SK-N-SH (cell line): ENCODE results near the gene ZCCHC7. TPM values are rescaled to one million over a fixed set of nuclear protein-coding genes. Genes with fewer than 3 reads are reported as not detected.

Source experiments
- CTCF ChIA-PET: fragments of 300-600, 350-600 bp; formaldehyde crosslinking; extraction: SDS; loops from one replicate; lab custom pipeline; 2021; lab: Yijun Ruan, JAX
- POLR2A ChIA-PET: fragments of 350-600 bp; sonication (Branson Sonifier 250); formaldehyde crosslinking; extraction: SDS; loops from one replicate; lab custom pipeline; 2020; ENCODE audit warnings: antibody characterized with exemption, inconsistent platforms; lab: Yijun Ruan, JAX
- DNase-seq: peaks from one replicate; pipeline ENCODE4 v3.0.0; 2012
- H2AFZ ChIP-seq: fragments of 200-600 bp; sonication (generic); 2 replicates; pipeline ENCODE4 v1.8.1; 2016; ENCODE audit warnings: antibody characterized with exemption, mild to moderate bottlenecking, low read depth
- H3F3A ChIP-seq: fragments of 200-600 bp; sonication (generic); replicated peaks from 2 replicates; pipeline ENCODE3; 2016; ENCODE audit warnings: antibody characterized with exemption, mild to moderate bottlenecking; ENCODE audit not compliant: insufficient read depth
- H3K27ac ChIP-seq, 2 experiments: fragments of 200-500 bp in 1 of 2; fragments of 200-600 bp in 1 of 2; sonication (Bioruptor generic) in 1 of 2; sonication (generic), shearing (Covaris generic) in 1 of 2; 2 replicates each; pipeline versions ENCODE4 v1.5.1 to v1.6.1; 2014 to 2016; ENCODE audit warnings: low read depth in 2 of 2, inconsistent platforms in 1 of 2, low read length in 1 of 2, mild to moderate bottlenecking in 1 of 2, mixed read lengths in 1 of 2
- H3K27me3 ChIP-seq: fragments of 200-600 bp; sonication (generic), shearing (Covaris generic); 2 replicates; pipeline ENCODE4 v1.6.1; 2016; ENCODE audit warnings: mixed run types; ENCODE audit not compliant: insufficient read depth
- H3K36me3 ChIP-seq, 2 experiments: fragments of 200-500 bp in 1 of 2; fragments of 200-600 bp in 1 of 2; sonication (Bioruptor generic) in 1 of 2; sonication (generic) in 1 of 2; replicated peaks in 1 of 2; 2 replicates each; pipeline versions ENCODE3 to v1.5.1; 2014 to 2016; ENCODE audit warnings: low read length in 1 of 2, mild to moderate bottlenecking in 1 of 2; ENCODE audit not compliant: insufficient read depth in 2 of 2, control insufficient read depth in 1 of 2
- H3K4me1 ChIP-seq, 2 experiments: fragments of 200-500 bp in 1 of 2; fragments of 200-600 bp in 1 of 2; sonication (Bioruptor generic) in 1 of 2; sonication (generic), shearing (Covaris generic) in 1 of 2; 2 replicates each; pipeline versions ENCODE4 v1.5.1 to v1.6.1; 2014 to 2016; ENCODE audit warnings: low read depth in 1 of 2, low read length in 1 of 2, mixed run types in 1 of 2; ENCODE audit not compliant: insufficient read depth in 2 of 2, control insufficient read depth in 1 of 2
- H3K4me2 ChIP-seq: fragments of 200-600 bp; sonication (generic), shearing (Covaris generic); 2 replicates; pipeline ENCODE4 v1.6.1; 2017; ENCODE audit warnings: mixed run types
- H3K4me3 ChIP-seq, 2 experiments: fragments of 200-500 bp in 1 of 2; fragments of 200-600 bp in 1 of 2; sonication (Bioruptor generic) in 1 of 2; sonication (generic), shearing (Covaris generic) in 1 of 2; 2 replicates each; pipeline versions ENCODE4 v1.5.1 to v1.8.1; 2014 to 2016; ENCODE audit warnings: low read depth in 2 of 2, inconsistent platforms in 1 of 2, low read length in 1 of 2, mild to moderate bottlenecking in 1 of 2, mixed read lengths in 1 of 2, moderate library complexity in 1 of 2
- H3K79me2 ChIP-seq: fragments of 200-600 bp; sonication (generic); 2 replicates; pipeline ENCODE4 v1.8.1; 2017; ENCODE audit warnings: mild to moderate bottlenecking; ENCODE audit not compliant: insufficient read depth
- H3K9ac ChIP-seq: fragments of 200-600 bp; sonication (generic); 2 replicates; pipeline ENCODE4 v1.6.1; 2017; ENCODE audit warnings: mixed run types
- H3K9me2 ChIP-seq: fragments of 200-600 bp; sonication (generic); 2 replicates; pipeline ENCODE4 v1.6.1; 2017; ENCODE audit warnings: mixed run types
- H3K9me3 ChIP-seq: fragments of 200-600 bp; sonication (generic); 2 replicates; pipeline ENCODE4 v1.6.1; 2017; ENCODE audit warnings: mixed run types, mild to moderate bottlenecking, moderate library complexity
- H4K20me1 ChIP-seq: fragments of 200-600 bp; sonication (generic); 2 replicates; pipeline ENCODE4 v1.6.1; 2017; ENCODE audit warnings: mild to moderate bottlenecking, mixed run types; ENCODE audit not compliant: insufficient read depth
- CHD2 ChIP-seq: fragments of 150-350 bp; IDR thresholded peaks from 2 replicates; pipeline ENCODE4 v1.6.1; 2018; ENCODE audit warnings: low read length; ENCODE audit not compliant: partially characterized antibody
- CTCF ChIP-seq: fragments of 200-600 bp; sonication (generic); IDR thresholded peaks from 2 replicates; pipeline ENCODE4 v1.6.1; 2017; ENCODE audit warnings: antibody characterized with exemption, mild to moderate bottlenecking, moderate library complexity
- ELF1 ChIP-seq: IDR thresholded peaks from 2 replicates; pipeline ENCODE4 v1.4.0; 2012
- FOSL2 ChIP-seq: IDR thresholded peaks from 2 replicates; pipeline ENCODE4 v1.4.0; 2012; ENCODE audit warnings: low read depth, mild to moderate bottlenecking, moderate library complexity, borderline replicate concordance
- GABPA ChIP-seq: IDR thresholded peaks from 2 replicates; pipeline ENCODE4 v1.4.0; 2012; ENCODE audit warnings: low read depth, mild to moderate bottlenecking
- MAX ChIP-seq: IDR thresholded peaks from 2 replicates; pipeline ENCODE4 v1.4.0; 2012; ENCODE audit warnings: low read depth
- MEF2A ChIP-seq: IDR thresholded peaks from 2 replicates; pipeline ENCODE4 v1.4.0; 2012; ENCODE audit warnings: low read depth, borderline replicate concordance
- PBX3 ChIP-seq: IDR thresholded peaks from 2 replicates; pipeline ENCODE4; 2012
- POLR2AphosphoS5 ChIP-seq: IDR thresholded peaks from 2 replicates; pipeline ENCODE4 v1.6.1; 2012; ENCODE audit warnings: low read depth, low read length
- RCOR1 ChIP-seq: fragments of 150-350 bp; IDR thresholded peaks from 2 replicates; pipeline ENCODE4 v1.6.1; 2017; ENCODE audit warnings: antibody characterized with exemption, low read length
- RXRA ChIP-seq: IDR thresholded peaks from 2 replicates; pipeline ENCODE4 v1.4.0; 2012; ENCODE audit warnings: low read depth, mild to moderate bottlenecking, borderline replicate concordance
- TAF1 ChIP-seq: IDR thresholded peaks from 2 replicates; pipeline ENCODE4 v1.6.1; 2012; ENCODE audit warnings: low read depth, mild to moderate bottlenecking, low read length, moderate library complexity, borderline replicate concordance
- USF1 ChIP-seq: IDR thresholded peaks from 2 replicates; pipeline ENCODE4 v1.4.0; 2012; ENCODE audit warnings: low read depth, borderline replicate concordance
- ZBTB33 ChIP-seq: IDR thresholded peaks from 2 replicates; pipeline ENCODE4 v1.4.0; 2012; ENCODE audit warnings: low read depth, borderline replicate concordance
- WGBS: methylation state at CpG from one replicate; pipeline ENCODE4 v1.1.6; 2017; ENCODE audit warnings: low lambda C conversion rate; 5-methylcytosine and 5-hydroxymethylcytosine counted together
- polyA plus RNA-seq, 3 experiments: library from polyadenylated mRNA; depleted of rRNA; stranded (reverse); fragments of >200 nt; gene quantifications; 2 replicates each; pipeline ENCODE4 v1.2.3, GENCODE V29; 2012

The ZCCHC7 gene
- polyA plus RNA-seq, 1 of the 3 experiments (the other 2 are of a cell fraction), result 12.6 TPM

- no peak overlapping the region for H2AFZ ChIP-seq
- no peaks in the 10 kb centered on the region for H3F3A ChIP-seq
- POLR2A ChIA-PET, result no interaction called here
- CTCF ChIA-PET, result no interaction called here
- no peaks in the 10 kb centered on the region for H3K9me3 ChIP-seq
- H3K36me3 ChIP-seq, result no peaks in the 10 kb centered on the region
- TF ChIP-seq MAX (no peak), RCOR1 (no peak), ELF1 (no peak), RXRA (no peak), FOSL2 (no peak), POLR2AphosphoS5 (no peak), CTCF (no peak), PBX3 (no peak), MEF2A (no peak), ZBTB33 (no peak), GABPA (no peak), CHD2 (no peak), USF1 (no peak), TAF1 (no peak)
- TF ChIP-seq, all 33 proteins: peak for 0
- Histone ChIP-seq H3K4me3 (no peak overlapping the region), H3K4me2 (no peak overlapping the region), H3K27me3 (no peaks in the 10 kb centered on the region), H4K20me1 (no peaks in the 10 kb centered on the region), H3K4me1 (peaks cover 0 to 10% of the 10 kb centered on the region in 2 experiments; a peak in 2 of 4 replicates), H3K9ac (no peak overlapping the region), H3K79me2 (no peaks in the 10 kb centered on the region), H3K9me2 (no peaks in the 10 kb centered on the region), H3K27ac (no peak overlapping the region)
- no peak for DNase-seq
- 78% methylated on average over 2 of the region's 2 CpGs for WGBS
Observed at GRCh38 chr9:37100741-37101140, 19.6 kb upstream of the ZCCHC7 start.
